PC-3 (cell line): ENCODE data around the gene TIMP2. TPM values are rescaled to one million over a fixed set of nuclear protein-coding genes. Genes with fewer than 3 reads are reported as not detected.

Experiments
- ATAC-seq: fragments of 200-7000 bp; cut with Tn5 transposase; 2 replicates; pipeline ENCODE4 v1.9.1; 2020; ENCODE audit warnings: mild to moderate bottlenecking, moderate library complexity
- BruUV-seq: library from RNA; stranded (reverse); fragments of 400-500 nt; replicated peaks from 2 replicates; lab custom pipeline; 2021; lab: Mats Ljungman, UMichigan
- CTCF ChIA-PET: fragments of 300-600 bp; sonication (Branson Sonifier 250); formaldehyde crosslinking; loops from one replicate; lab custom pipeline; 2022; ENCODE audit warnings: antibody characterized with exemption; lab: Charles Lee
- POLR2A ChIA-PET: fragments of 300-600 bp; sonication (Branson Sonifier 250); formaldehyde crosslinking; loops from one replicate; lab custom pipeline; 2022; ENCODE audit warnings: antibody characterized with exemption; ENCODE audit not compliant: unreplicated experiment; lab: Charles Lee
- DNase-seq: peaks from one replicate; pipeline ENCODE4 v3.0.0-alpha.2; 2015
- H2AFZ ChIP-seq: fragments of 300-600 bp; sonication (generic); 2 replicates; pipeline ENCODE4 v1.6.0; 2016; ENCODE audit warnings: antibody characterized with exemption, low read length
- H3F3A ChIP-seq: fragments of 300-600 bp; sonication (generic); one replicate; pipeline ENCODE4 v1.6.0; 2017; ENCODE audit warnings: antibody characterized with exemption, low read length, control low read depth, mild to moderate bottlenecking; ENCODE audit not compliant: unreplicated experiment
- H3K27ac ChIP-seq: fragments of 300-600 bp; sonication (generic); 2 replicates; pipeline ENCODE4 v1.5.1; 2016; ENCODE audit warnings: mild to moderate bottlenecking, low read length
- H3K27me3 ChIP-seq: fragments of 300-600 bp; sonication (generic); 2 replicates; pipeline ENCODE4 v1.6.1; 2016; ENCODE audit warnings: low read length, mixed read lengths
- H3K36me3 ChIP-seq: fragments of 300-600 bp; sonication (generic); 2 replicates; pipeline ENCODE4 v1.6.1; 2016; ENCODE audit warnings: low read depth, mixed run types, low read length, mixed read lengths
- H3K4me1 ChIP-seq: fragments of 300-600 bp; sonication (generic); 2 replicates; pipeline ENCODE4 v1.5.1; 2016; ENCODE audit warnings: low read length; ENCODE audit not compliant: insufficient read depth
- H3K4me2 ChIP-seq: fragments of 300-600 bp; sonication (generic); 2 replicates; pipeline ENCODE4 v1.6.0; 2016; ENCODE audit warnings: low read length
- H3K4me3 ChIP-seq: fragments of 300-600 bp; sonication (generic); 2 replicates; pipeline ENCODE4 v1.5.1; 2016; ENCODE audit warnings: mild to moderate bottlenecking, low read length, mixed read lengths
- H3K79me2 ChIP-seq: fragments of 300-600 bp; sonication (generic); 2 replicates; pipeline ENCODE4 v1.6.1; 2017; ENCODE audit warnings: low read length, mixed read lengths
- H3K9ac ChIP-seq: fragments of 300-600 bp; sonication (generic); 2 replicates; pipeline ENCODE4 v1.6.0; 2016; ENCODE audit warnings: mild to moderate bottlenecking, low read length
- H3K9me2 ChIP-seq: fragments of 300-600 bp; sonication (generic); replicated peaks from 2 replicates; pipeline ENCODE4 v1.6.1; 2016; ENCODE audit warnings: mixed run types, low read length, mixed read lengths
- H3K9me3 ChIP-seq: fragments of 300-600 bp; sonication (generic); 2 replicates; pipeline ENCODE4 v1.6.1; 2016; ENCODE audit warnings: low read length, mixed read lengths
- H4K20me1 ChIP-seq: fragments of 300-600 bp; sonication (generic); 2 replicates; pipeline ENCODE4 v1.6.1; 2016; ENCODE audit warnings: low read length, mixed read lengths
- EZH2 ChIP-seq: fragments of 300-600 bp; sonication (generic); IDR thresholded peaks from one replicate; pipeline ENCODE4 v1.6.1; 2017; ENCODE audit warnings: antibody characterized with exemption, mild to moderate bottlenecking, low read length; ENCODE audit not compliant: unreplicated experiment
- EZH2phosphoT487 ChIP-seq: fragments of 300-600 bp; sonication (generic); IDR thresholded peaks from 2 replicates; pipeline ENCODE4 v1.6.1; 2018; ENCODE audit warnings: mild to moderate bottlenecking, antibody characterized with exemption, low read length, borderline replicate concordance
- intact Hi-C: fragments of 100-400 bp; cut with micrococcal nuclease; formaldehyde crosslinking; loops from 2 replicates; pipeline ENCODE4 v1.9.0; 2023
- total RNA-seq: library from RNA; depleted of rRNA; stranded (reverse); fragments of >200 nt; gene quantifications from 2 replicates; pipeline ENCODE4 v1.2.3, GENCODE V29; 2014
- TF ChIP-seq, protein P1 (sequence below): fragments of 300-600 bp; sonication (generic); conservative IDR thresholded peaks from 2 replicates; pipeline ENCODE4 v1.5.1; 2017; ENCODE audit warnings: antibody characterized with exemption, low read depth, mild to moderate bottlenecking, low read length

TIMP2 gene
- total RNA-seq, 1 experiment from 2014 or later, result 60.1 TPM

DNA sequence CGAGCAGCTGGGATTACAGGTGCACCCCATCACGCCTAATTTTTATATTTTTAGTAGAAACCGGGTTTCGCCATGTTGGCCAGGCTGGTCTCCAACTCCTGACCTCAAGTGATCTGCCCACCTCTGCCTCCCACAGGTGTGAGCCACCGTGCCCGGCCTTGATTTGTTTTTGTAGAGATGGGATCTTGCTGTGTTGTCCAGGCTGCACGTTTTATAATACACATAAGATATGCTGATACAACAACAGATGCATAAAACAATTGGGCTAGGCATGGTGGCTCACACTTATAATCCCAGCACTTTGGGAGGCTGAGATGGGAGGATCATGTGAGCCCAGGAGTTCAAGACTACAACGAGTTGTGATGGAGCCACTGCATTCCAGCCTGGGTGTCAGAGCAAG lies 90.6 kb downstream of the TIMP2 start:
- no peak for ATAC-seq
- ChIA-PET CTCF (no interaction called here), POLR2A (no interaction called here)
- H3K79me2 ChIP-seq, result peaks cover 80% of the 10 kb centered on the region
- intact Hi-C loops, result loop anchor here (10.0 kb wide), 1 partner anchor 50 kb away; the partner anchor contains the start of gene CYTH1
- no peak overlapping the region for H3K4me2 ChIP-seq
- H2AFZ ChIP-seq, result no peak overlapping the region
- H3K9me2 ChIP-seq, result no peaks in the 10 kb centered on the region
- no peaks in the 10 kb centered on the region for H3K27me3 ChIP-seq
- no peak overlapping the region for H3K4me3 ChIP-seq
- H3K27ac ChIP-seq, result no peak overlapping the region
- no peak overlapping the region for H3K9ac ChIP-seq
- TF ChIP-seq, protein P1, sequence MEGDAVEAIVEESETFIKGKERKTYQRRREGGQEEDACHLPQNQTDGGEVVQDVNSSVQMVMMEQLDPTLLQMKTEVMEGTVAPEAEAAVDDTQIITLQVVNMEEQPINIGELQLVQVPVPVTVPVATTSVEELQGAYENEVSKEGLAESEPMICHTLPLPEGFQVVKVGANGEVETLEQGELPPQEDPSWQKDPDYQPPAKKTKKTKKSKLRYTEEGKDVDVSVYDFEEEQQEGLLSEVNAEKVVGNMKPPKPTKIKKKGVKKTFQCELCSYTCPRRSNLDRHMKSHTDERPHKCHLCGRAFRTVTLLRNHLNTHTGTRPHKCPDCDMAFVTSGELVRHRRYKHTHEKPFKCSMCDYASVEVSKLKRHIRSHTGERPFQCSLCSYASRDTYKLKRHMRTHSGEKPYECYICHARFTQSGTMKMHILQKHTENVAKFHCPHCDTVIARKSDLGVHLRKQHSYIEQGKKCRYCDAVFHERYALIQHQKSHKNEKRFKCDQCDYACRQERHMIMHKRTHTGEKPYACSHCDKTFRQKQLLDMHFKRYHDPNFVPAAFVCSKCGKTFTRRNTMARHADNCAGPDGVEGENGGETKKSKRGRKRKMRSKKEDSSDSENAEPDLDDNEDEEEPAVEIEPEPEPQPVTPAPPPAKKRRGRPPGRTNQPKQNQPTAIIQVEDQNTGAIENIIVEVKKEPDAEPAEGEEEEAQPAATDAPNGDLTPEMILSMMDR, result no peak
- TF ChIP-seq EZH2phosphoT487 (no peak), EZH2 (no peak)
- no peak for DNase-seq
- BruUV-seq, result no TSS peak
- H3K4me1 ChIP-seq, result peaks cover 22% of the 10 kb centered on the region
- peaks cover 46% of the 10 kb centered on the region for H4K20me1 ChIP-seq
- H3F3A ChIP-seq, result no peaks in the 10 kb centered on the region
- H3K9me3 ChIP-seq, result no peaks in the 10 kb centered on the region
- peaks cover 70% of the 10 kb centered on the region for H3K36me3 ChIP-seq

DNA sequence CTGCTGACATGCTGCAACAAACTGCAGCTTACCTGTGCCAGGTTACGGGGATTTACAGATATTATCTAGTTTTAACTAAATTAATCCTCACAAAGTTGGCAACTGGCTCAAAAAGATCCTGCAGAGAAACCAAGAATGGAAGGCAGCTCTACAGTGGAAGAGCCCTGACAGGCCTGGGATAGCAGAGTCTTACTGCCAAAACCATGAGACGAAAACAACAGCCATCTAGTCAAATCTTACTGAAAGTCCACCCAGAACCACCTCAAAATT lies 92.7 kb downstream of the TIMP2 start:
- H3K36me3 ChIP-seq, result peaks cover 85% of the 10 kb centered on the region
- H3K4me1 ChIP-seq, result peaks cover 1% of the 10 kb centered on the region; the same call in 1 of the 2 replicates
- H4K20me1 ChIP-seq, result peaks cover 30% of the 10 kb centered on the region
- no peak overlapping the region for H3K4me3 ChIP-seq
- H3K27me3 ChIP-seq, result no peaks in the 10 kb centered on the region
- peaks cover 64% of the 10 kb centered on the region for H3K79me2 ChIP-seq
- H3K9me3 ChIP-seq, result no peaks in the 10 kb centered on the region
- H3F3A ChIP-seq, result no peaks in the 10 kb centered on the region
- ATAC-seq, result no peak
- H2AFZ ChIP-seq, result no peak overlapping the region
- ChIA-PET POLR2A (no interaction called here), CTCF (no interaction called here)
- no peak overlapping the region for H3K9ac ChIP-seq
- no peak for DNase-seq
- H3K9me2 ChIP-seq, result no peaks in the 10 kb centered on the region
- no peak overlapping the region for H3K4me2 ChIP-seq
- TF ChIP-seq, protein P1, result no peak
- no peak for TF ChIP-seq EZH2phosphoT487
- no peak for TF ChIP-seq EZH2
- H3K27ac ChIP-seq, result no peak overlapping the region
- intact Hi-C loops, result loop anchor here (10.0 kb wide), 1 partner anchor 48 kb away; the partner anchor contains the start of gene CYTH1
- BruUV-seq, result no TSS peak

DNA sequence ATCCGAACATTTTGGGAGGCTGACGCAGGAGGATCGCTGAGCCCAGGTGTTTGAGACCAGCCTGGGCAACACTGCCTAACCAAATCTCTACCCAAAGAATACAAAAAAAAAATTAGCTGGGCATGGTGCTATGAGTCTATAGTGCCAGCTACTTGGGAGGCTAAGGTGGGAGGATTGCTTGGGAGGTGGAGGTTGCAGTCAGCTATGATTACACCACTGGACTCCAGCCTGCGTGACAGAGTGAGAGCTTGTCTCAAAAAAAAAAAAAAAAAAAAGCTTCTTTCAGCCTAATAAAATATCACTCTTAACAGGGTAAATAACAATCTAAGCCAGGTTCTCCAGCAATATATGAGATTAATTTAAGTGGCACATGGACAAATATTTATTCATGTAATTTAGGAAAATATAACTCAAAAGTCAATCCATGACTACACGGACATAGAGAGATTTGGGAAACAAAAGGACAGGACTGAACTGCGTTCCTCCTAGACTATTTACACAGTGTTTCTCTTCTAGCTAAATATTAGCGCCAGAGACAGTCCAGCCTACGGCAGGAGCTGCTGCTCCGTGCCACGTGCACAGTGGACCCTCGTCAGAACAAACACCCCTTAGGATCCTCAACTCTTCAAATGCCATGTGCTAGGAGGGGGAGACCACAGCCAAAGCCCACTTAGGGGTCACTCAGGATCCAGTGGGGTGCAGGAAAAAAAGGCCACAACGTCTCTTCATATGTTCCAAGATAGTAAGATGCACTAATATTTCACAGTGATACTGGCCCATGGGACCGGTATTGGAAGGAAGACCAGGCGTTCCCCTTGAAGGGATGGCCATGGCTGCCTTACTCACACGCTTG lies 93.3 kb downstream of the TIMP2 start:
- H3K9me2 ChIP-seq, result no peaks in the 10 kb centered on the region
- ATAC-seq (no peak), DNase-seq (no peak)
- intact Hi-C loops, result loop anchor here (10.0 kb wide), 1 partner anchor 47 kb away; the partner anchor contains the start of gene CYTH1
- H3K36me3 ChIP-seq, result peaks cover 83% of the 10 kb centered on the region
- H3K27me3 ChIP-seq, result no peaks in the 10 kb centered on the region
- no peak overlapping the region for H3K4me2 ChIP-seq
- H2AFZ ChIP-seq, result no peak overlapping the region
- POLR2A ChIA-PET, result no interaction called here
- no peak overlapping the region for H3K9ac ChIP-seq
- no peak overlapping the region for H3K27ac ChIP-seq
- no peak for TF ChIP-seq EZH2phosphoT487
- TF ChIP-seq, protein P1, result no peak
- no peak for TF ChIP-seq EZH2
- H3K4me3 ChIP-seq, result no peak overlapping the region
- CTCF ChIA-PET, result no interaction called here
- peaks cover 26% of the 10 kb centered on the region for H4K20me1 ChIP-seq
- H3K4me1 ChIP-seq, result no peaks in the 10 kb centered on the region
- peaks cover 58% of the 10 kb centered on the region for H3K79me2 ChIP-seq
- no TSS peak for BruUV-seq
- H3K9me3 ChIP-seq, result no peaks in the 10 kb centered on the region
- H3F3A ChIP-seq, result no peaks in the 10 kb centered on the region
